H1 (cell line): ENCODE data around the gene CPLX1. TPM values are rescaled to one million over a fixed set of nuclear protein-coding genes. Genes with fewer than 3 reads are reported as not detected.

Experiments used
- CTCF ChIA-PET: fragments of 300-600 bp; sonication (Branson Sonifier 250); formaldehyde crosslinking; loops from one replicate; lab custom pipeline; 2021; ENCODE audit not compliant: partially characterized antibody; lab: Charles Lee
- POLR2A ChIA-PET: fragments of 300-600 bp; sonication (Branson Sonifier 250); formaldehyde crosslinking; loops from one replicate; lab custom pipeline; 2021; ENCODE audit warnings: inconsistent platforms; ENCODE audit not compliant: partially characterized antibody; lab: Charles Lee
- DNase-seq, 2 experiments: peaks; one replicate each; pipeline versions ENCODE4 v3.0.0 to v3.0.0-alpha.2; 2010 to 2022; ENCODE audit warnings: low spot score in 2 of 2, low read depth in 1 of 2, mixed read lengths in 1 of 2
- FAIRE-seq: peaks from 2 replicates; lab custom pipeline; 2011; peaks lifted over from hg19 to GRCh38; lab: Jason Lieb, UNC
- H2AFZ ChIP-seq: 2 replicates; pipeline ENCODE4 v1.8.1; 2012; ENCODE audit warnings: low read length, inconsistent platforms
- H2AK5ac ChIP-seq: 2 replicates; pipeline ENCODE4 v1.6.1; 2013; ENCODE audit warnings: low read depth, low read length
- H2BK120ac ChIP-seq: replicated peaks from 2 replicates; pipeline ENCODE3; 2013; ENCODE audit warnings: low read depth, low read length, inconsistent platforms
- H2BK12ac ChIP-seq: 2 replicates; pipeline ENCODE4 v1.6.1; 2013; ENCODE audit warnings: low read depth, low read length
- H2BK15ac ChIP-seq: 2 replicates; pipeline ENCODE4 v1.6.1; 2013; ENCODE audit warnings: low read length
- H2BK20ac ChIP-seq: 2 replicates; pipeline ENCODE4 v1.6.1; 2013; ENCODE audit warnings: low read length
- H2BK5ac ChIP-seq: 2 replicates; pipeline ENCODE4 v1.6.1; 2013; ENCODE audit warnings: low read depth, low read length
- H3K14ac ChIP-seq: 2 replicates; pipeline ENCODE4 v1.6.1; 2013; ENCODE audit warnings: inconsistent platforms; ENCODE audit not compliant: insufficient read length
- H3K18ac ChIP-seq: 2 replicates; pipeline ENCODE4 v1.6.1; 2013; ENCODE audit warnings: low read length; ENCODE audit errors: extremely low read depth
- H3K23ac ChIP-seq: 2 replicates; pipeline ENCODE4 v1.6.1; 2013; ENCODE audit warnings: inconsistent platforms; ENCODE audit not compliant: insufficient read length
- H3K23me2 ChIP-seq: 2 replicates; pipeline ENCODE4 v1.6.1; 2013; ENCODE audit warnings: low read depth, low read length
- H3K27ac ChIP-seq: 2 replicates; pipeline ENCODE4 v1.6.1; 2011; ENCODE audit warnings: low read depth, low read length, inconsistent platforms
- H3K27me3 ChIP-seq, 4 experiments: replicated peaks in 1 of 4; 1 replicate in 1 of 4; 2 replicates in 3 of 4; pipeline versions ENCODE4 v1.6.1 to v1.8.1; 2011 to 2013; ENCODE audit warnings: low read length in 3 of 4, mild to moderate bottlenecking in 3 of 4, inconsistent platforms in 2 of 4, mixed read lengths in 2 of 4, moderate library complexity in 1 of 4; ENCODE audit not compliant: control insufficient read depth in 3 of 4, insufficient read depth in 3 of 4; ENCODE audit errors: extremely low read depth in 1 of 4
- H3K36me3 ChIP-seq, 4 experiments: 2 replicates each; pipeline versions ENCODE4 v1.6.1 to v1.8.1; 2011 to 2013; ENCODE audit warnings: mild to moderate bottlenecking in 4 of 4, low read length in 3 of 4, moderate library complexity in 2 of 4, control low read depth in 1 of 4, inconsistent platforms in 1 of 4; ENCODE audit not compliant: insufficient read depth in 4 of 4, control insufficient read depth in 2 of 4
- H3K4ac ChIP-seq: replicated peaks from 2 replicates; pipeline ENCODE3; 2013; ENCODE audit warnings: low read length, low read depth, mixed read lengths, inconsistent platforms; ENCODE audit not compliant: insufficient read length
- H3K4me1 ChIP-seq, 4 experiments: replicated peaks in 1 of 4; 1 replicate in 1 of 4; 2 replicates in 3 of 4; pipeline versions ENCODE4 v1.6.1 to v1.8.1; 2011 to 2013; ENCODE audit warnings: low read length in 3 of 4, inconsistent platforms in 2 of 4, mixed read lengths in 1 of 4; ENCODE audit not compliant: insufficient read depth in 4 of 4, control insufficient read depth in 3 of 4
- H3K4me2 ChIP-seq, 2 experiments: 2 replicates each; pipeline versions ENCODE4 v1.6.1 to v1.8.1; 2011 to 2013; ENCODE audit warnings: low read depth in 2 of 2, low read length in 2 of 2, control low read depth in 1 of 2, inconsistent platforms in 1 of 2, mild to moderate bottlenecking in 1 of 2; ENCODE audit not compliant: insufficient read depth in 1 of 2
- H3K4me3 ChIP-seq, 4 experiments: fragments of 200-600, 300-600 bp in 1 of 4; sonication (generic), shearing (Covaris generic), sonication (Bioruptor Twin) in 1 of 4; 2 replicates each; pipeline versions ENCODE4 v1.5.1 to v1.8.1; 2011 to 2016; ENCODE audit warnings: low read length in 4 of 4, low read depth in 3 of 4, control low read depth in 2 of 4, inconsistent platforms in 2 of 4, mild to moderate bottlenecking in 2 of 4, mixed read lengths in 1 of 4, moderate library complexity in 1 of 4; ENCODE audit not compliant: insufficient read depth in 2 of 4; ENCODE audit errors: extremely low read depth in 1 of 4
- H3K56ac ChIP-seq: replicated peaks from 2 replicates; pipeline ENCODE3; 2013; ENCODE audit warnings: low read depth, mild to moderate bottlenecking, mixed read lengths, low read length, inconsistent platforms; ENCODE audit not compliant: insufficient read length
- H3K79me1 ChIP-seq: 2 replicates; pipeline ENCODE4 v1.6.1; 2013; ENCODE audit warnings: low read depth, low read length, control low read depth
- H3K79me2 ChIP-seq, 2 experiments: 2 replicates each; pipeline versions ENCODE4 v1.6.1 to v1.8.1; 2012 to 2013; ENCODE audit warnings: low read length in 2 of 2, mild to moderate bottlenecking in 2 of 2, inconsistent platforms in 1 of 2; ENCODE audit not compliant: insufficient read depth in 2 of 2, control insufficient read depth in 1 of 2
- H3K9ac ChIP-seq, 4 experiments: replicated peaks in 1 of 4; 1 replicate in 1 of 4; 2 replicates in 3 of 4; pipeline versions ENCODE4 v1.6.1 to v1.8.1; 2011 to 2013; ENCODE audit warnings: low read depth in 3 of 4, low read length in 3 of 4, control low read depth in 2 of 4, mild to moderate bottlenecking in 2 of 4, moderate library complexity in 2 of 4, inconsistent platforms in 1 of 4; ENCODE audit errors: extremely low read depth in 1 of 4
- H3K9me3 ChIP-seq, 2 experiments: 2 replicates each; pipeline versions ENCODE4 v1.6.1 to v1.8.1; 2012 to 2013; ENCODE audit warnings: mild to moderate bottlenecking in 2 of 2, moderate library complexity in 2 of 2, control low read depth in 1 of 2, inconsistent platforms in 1 of 2, low read depth in 1 of 2, low read length in 1 of 2, mixed read lengths in 1 of 2; ENCODE audit not compliant: insufficient read depth in 2 of 2
- H4K20me1 ChIP-seq, 2 experiments: replicated peaks in 1 of 2; 2 replicates each; pipeline versions ENCODE3 to v1.8.1; 2011 to 2013; ENCODE audit warnings: inconsistent platforms in 2 of 2, low read length in 2 of 2, mild to moderate bottlenecking in 1 of 2; ENCODE audit not compliant: insufficient read depth in 2 of 2, control insufficient read depth in 1 of 2
- H4K5ac ChIP-seq: 2 replicates; pipeline ENCODE4 v1.6.1; 2013; ENCODE audit warnings: low read length, low read depth, mixed read lengths, inconsistent platforms; ENCODE audit not compliant: insufficient read length
- H4K8ac ChIP-seq: 2 replicates; pipeline ENCODE4 v1.8.0; 2013; ENCODE audit warnings: mild to moderate bottlenecking, moderate library complexity, low read length, inconsistent platforms; ENCODE audit not compliant: insufficient read depth; ENCODE audit errors: extremely low read depth
- H4K91ac ChIP-seq: replicated peaks from 2 replicates; pipeline ENCODE3; 2013; ENCODE audit warnings: low read length, mixed read lengths, inconsistent platforms; ENCODE audit not compliant: insufficient read length
- CBX5 ChIP-seq: fragments of 300-800, 300-1000 bp; sonication (generic); IDR thresholded peaks from 2 replicates; pipeline ENCODE4 v1.7.1; 2016; ENCODE audit warnings: antibody characterized with exemption, low read length, low read depth
- CBX8 ChIP-seq: fragments of 300-800, 300-1000 bp; sonication (generic); IDR thresholded peaks from 2 replicates; pipeline ENCODE4 v1.7.1; 2016; ENCODE audit warnings: low read depth, low read length, borderline replicate concordance
- CHD2 ChIP-seq: IDR thresholded peaks from 2 replicates; pipeline ENCODE4 v1.6.1; 2012; ENCODE audit warnings: low read length, improper control_type of control experiment
- KDM1A ChIP-seq: fragments of 200-600, 300-600 bp; sonication (generic); IDR thresholded peaks from 2 replicates; pipeline ENCODE4 v1.7.1; 2016; ENCODE audit warnings: mild to moderate bottlenecking, low read length, borderline replicate concordance
- KDM5A ChIP-seq: fragments of 200-600 bp; IDR thresholded peaks from 2 replicates; pipeline ENCODE4 v1.7.1; 2012; ENCODE audit warnings: mild to moderate bottlenecking, low read length, inconsistent platforms, mixed read lengths
- POLR2A ChIP-seq, 2 experiments: IDR thresholded peaks; 1 replicate in 1 of 2; 2 replicates in 1 of 2; pipeline ENCODE4 v1.6.1; 2011; ENCODE audit warnings: low read depth in 2 of 2, low read length in 2 of 2, mild to moderate bottlenecking in 2 of 2; ENCODE audit errors: control extremely low read depth in 1 of 2
- POU5F1 ChIP-seq: IDR thresholded peaks from 2 replicates; pipeline ENCODE4 v1.6.1; 2011; ENCODE audit warnings: low read depth, mild to moderate bottlenecking, low read length, moderate library complexity
- RAD21 ChIP-seq, 2 experiments: IDR thresholded peaks in 1 of 2; conservative IDR thresholded peaks in 1 of 2; 2 replicates each; pipeline ENCODE4 v1.6.1; 2011; ENCODE audit warnings: low read depth in 2 of 2, low read length in 2 of 2, improper control_type of control experiment in 1 of 2, inconsistent platforms in 1 of 2, mild to moderate bottlenecking in 1 of 2, moderate library complexity in 1 of 2
- TAF7 ChIP-seq: optimal IDR thresholded peaks from 2 replicates; pipeline ENCODE3; 2011; ENCODE audit warnings: low read depth, mild to moderate bottlenecking, inconsistent platforms, low read length, moderate library complexity, borderline replicate concordance
- WGBS, 2 experiments: shearing (Covaris generic) in 1 of 2; methylation state at CpG; one replicate each; pipeline versions ENCODE4 v1.1.6 to v1.1.7; 2013 to 2015; ENCODE audit warnings: low lambda C conversion rate in 2 of 2, mixed read lengths in 2 of 2, inconsistent platforms in 1 of 2, low coverage in 1 of 2, missing lambda C conversion rate in 1 of 2; ENCODE audit not compliant: insufficient replicate concordance in 2 of 2, insufficient coverage in 1 of 2, insufficient read length in 1 of 2; ENCODE audit errors: extremely low coverage in 1 of 2, missing lambda C conversion rate in 1 of 2; 5-methylcytosine and 5-hydroxymethylcytosine counted together
- polyA plus RNA-seq, 7 experiments: library from polyadenylated mRNA; depleted of rRNA in 3 of 7; stranded (reverse) in 5 of 7; unstranded in 2 of 7; fragments of >200 nt in 5 of 7; fragments of 200-250 nt in 2 of 7; gene quantifications; 1 replicate in 5 of 7; 2 replicates in 1 of 7; 4 replicates in 1 of 7; pipeline versions ENCODE4 v1.2.1 to v1.2.3, GENCODE V29; 2011 to 2013; ENCODE audit warnings: missing spikeins in 2 of 7, mixed read lengths in 2 of 7
- total RNA-seq: library from RNA; stranded (reverse); fragmentation: NEBNext Ultra II Directional; extraction: Animal tissue kit (Norgen Biotek cat#: 25700); gene quantifications from 2 replicates; pipeline ENCODE4 v1.2.1, GENCODE V29; 2021
- TF ChIP-seq, protein P1 (sequence below): IDR thresholded peaks from 2 replicates; pipeline ENCODE4 v1.6.1; 2012; ENCODE audit warnings: low read length, inconsistent platforms

Gene CPLX1
- total and polyA plus RNA-seq, 2 of the 8 experiments (the other 6 are each of a cell fraction or from before 2014, with no cell fraction given) = 0.32 to 0.56 TPM

DNA sequence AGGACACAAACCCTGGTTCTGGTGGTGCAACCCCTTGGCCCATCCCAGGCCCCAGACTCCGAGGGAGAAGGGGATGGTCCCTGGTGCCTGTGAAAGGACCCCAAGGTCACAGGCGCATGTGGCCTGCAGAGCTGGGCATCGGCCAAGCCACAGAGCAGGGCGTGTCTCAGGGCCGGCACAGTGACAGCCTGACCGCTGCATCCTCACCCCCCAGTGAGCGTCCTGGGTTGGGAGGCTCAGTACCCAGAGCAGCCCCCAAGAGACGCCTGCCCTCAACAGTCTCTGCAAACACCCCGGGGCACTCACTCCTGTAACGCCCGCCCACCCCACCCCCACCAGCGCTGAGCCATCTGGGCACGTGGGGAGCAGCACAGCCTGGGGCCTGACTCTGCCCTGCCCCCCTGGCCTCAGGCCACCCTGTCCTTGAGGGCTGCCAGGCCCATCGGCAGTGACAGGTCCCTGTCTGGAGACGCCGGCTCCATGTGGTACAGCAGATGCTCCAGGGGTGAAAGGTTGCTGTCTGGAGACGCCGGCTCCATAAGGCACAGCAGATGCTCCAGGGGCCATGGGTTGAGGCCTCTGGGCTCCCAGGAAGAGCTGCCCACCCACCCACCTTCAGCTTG is 24.5 kb upstream of the CPLX1 start:
- no peak for DNase-seq
- H3K79me1 ChIP-seq = no peaks in the 10 kb centered on the region; the same call in 1 of the 2 replicates
- FAIRE-seq = no peak

More for the DNA sequence above, 24.5 kb upstream of the CPLX1 start:
- Histone ChIP-seq H3K4me3 (no peak overlapping the region), H3K79me2 (no peaks in the 10 kb centered on the region), H2AFZ (no peak overlapping the region), H3K27ac (no peak overlapping the region), H2BK15ac (no peak overlapping the region), H2BK20ac (no peak overlapping the region), H4K20me1 (peaks cover 0 to 9% of the 10 kb centered on the region in 2 experiments), H3K36me3 (peaks cover 0 to 4% (median 2%) of the 10 kb centered on the region in 4 experiments; a peak in 4 of 8 replicates), H4K5ac (no peak overlapping the region), H2AK5ac (no peak overlapping the region), H2BK5ac (no peak overlapping the region), H3K4ac (no peak overlapping the region), H2BK120ac (no peak overlapping the region), H3K9me3 (no peaks in the 10 kb centered on the region), H3K4me2 (no peak overlapping the region), H2BK12ac (no peak overlapping the region), H4K91ac (no peak overlapping the region), H3K14ac (no peak overlapping the region), H3K23me2 (no peaks in the 10 kb centered on the region), H4K8ac (no peak overlapping the region), H3K9ac (no peak overlapping the region), H3K18ac (no peak overlapping the region), H3K4me1 (no peaks in the 10 kb centered on the region), H3K56ac (no peak overlapping the region), H3K27me3 (no peaks in the 10 kb centered on the region), H3K23ac (no peak overlapping the region)
- CTCF ChIA-PET = interaction anchor here (0.8 to 2.2 kb wide), 2 partner anchors 21 to 22 kb away, joined by 3 to 6 read pairs; no protein-coding TSS in a partner anchor
- POLR2A ChIA-PET = interaction anchor here (1.2 kb wide), 1 partner anchor 84 kb away, joined by 3 read pairs; no protein-coding TSS in a partner anchor
- TF ChIP-seq TAF7 = no peak
- no peak for TF ChIP-seq RAD21 (IDR thresholded peaks at IDR 0.05 in 1 of 2, conservative IDR thresholded peaks at IDR 0.05 in 1 of 2; ENCODE audit: low read depth in 2 of 2, low read length in 2 of 2)
- no peak for TF ChIP-seq POU5F1
- TF ChIP-seq CHD2 = no peak
- TF ChIP-seq CBX8 = no peak
- TF ChIP-seq CBX5 = no peak
- no peak for TF ChIP-seq KDM1A
- no peak for TF ChIP-seq POLR2A (IDR thresholded peaks at IDR 0.05; ENCODE audit: control extremely low read depth in 1 of 2, low read depth in 2 of 2, low read length in 2 of 2)
- TF ChIP-seq, protein P1, sequence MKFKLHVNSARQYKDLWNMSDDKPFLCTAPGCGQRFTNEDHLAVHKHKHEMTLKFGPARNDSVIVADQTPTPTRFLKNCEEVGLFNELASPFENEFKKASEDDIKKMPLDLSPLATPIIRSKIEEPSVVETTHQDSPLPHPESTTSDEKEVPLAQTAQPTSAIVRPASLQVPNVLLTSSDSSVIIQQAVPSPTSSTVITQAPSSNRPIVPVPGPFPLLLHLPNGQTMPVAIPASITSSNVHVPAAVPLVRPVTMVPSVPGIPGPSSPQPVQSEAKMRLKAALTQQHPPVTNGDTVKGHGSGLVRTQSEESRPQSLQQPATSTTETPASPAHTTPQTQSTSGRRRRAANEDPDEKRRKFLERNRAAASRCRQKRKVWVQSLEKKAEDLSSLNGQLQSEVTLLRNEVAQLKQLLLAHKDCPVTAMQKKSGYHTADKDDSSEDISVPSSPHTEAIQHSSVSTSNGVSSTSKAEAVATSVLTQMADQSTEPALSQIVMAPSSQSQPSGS = no peak
- no peak for TF ChIP-seq KDM5A
- WGBS, 2 experiments = 94% methylated on average over 10 of the region's 18 CpGs; no CpG with 5 or more reads in 1 of the 2 experiments
